ENCODE data around the gene RPL12.

RPL12 gene

GRCh38 chr9:127450830-127451607 lies at the start of gene RPL12, which contains the start of gene LRSAM1:
Gene RPL12 (minus strand): TSS chr9:127451406. CDS start chr9:127451317, 89 bp downstream.
Gene LRSAM1 (plus strand): TSS chr9:127451510. CDS start chr9:127454528, 3,018 bp downstream.
- peak; percentile 94 for DNase-seq (ENCODE audit: low read depth)
- TF ChIP-seq, protein P1, sequence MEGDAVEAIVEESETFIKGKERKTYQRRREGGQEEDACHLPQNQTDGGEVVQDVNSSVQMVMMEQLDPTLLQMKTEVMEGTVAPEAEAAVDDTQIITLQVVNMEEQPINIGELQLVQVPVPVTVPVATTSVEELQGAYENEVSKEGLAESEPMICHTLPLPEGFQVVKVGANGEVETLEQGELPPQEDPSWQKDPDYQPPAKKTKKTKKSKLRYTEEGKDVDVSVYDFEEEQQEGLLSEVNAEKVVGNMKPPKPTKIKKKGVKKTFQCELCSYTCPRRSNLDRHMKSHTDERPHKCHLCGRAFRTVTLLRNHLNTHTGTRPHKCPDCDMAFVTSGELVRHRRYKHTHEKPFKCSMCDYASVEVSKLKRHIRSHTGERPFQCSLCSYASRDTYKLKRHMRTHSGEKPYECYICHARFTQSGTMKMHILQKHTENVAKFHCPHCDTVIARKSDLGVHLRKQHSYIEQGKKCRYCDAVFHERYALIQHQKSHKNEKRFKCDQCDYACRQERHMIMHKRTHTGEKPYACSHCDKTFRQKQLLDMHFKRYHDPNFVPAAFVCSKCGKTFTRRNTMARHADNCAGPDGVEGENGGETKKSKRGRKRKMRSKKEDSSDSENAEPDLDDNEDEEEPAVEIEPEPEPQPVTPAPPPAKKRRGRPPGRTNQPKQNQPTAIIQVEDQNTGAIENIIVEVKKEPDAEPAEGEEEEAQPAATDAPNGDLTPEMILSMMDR (conservative IDR thresholded peaks at IDR 0.05; ENCODE audit: control insufficient read depth, insufficient read depth, low read depth, low read length), result no peak
- H3K4me3 ChIP-seq (ENCODE audit: control insufficient read depth, low read depth, low read length), result peak within 1 kb of the TSS; percentile 98

GRCh38 chr9:127500862-127501261 lies 49.7 kb upstream of the RPL12 start:
- TF ChIP-seq, protein P1 (conservative IDR thresholded peaks at IDR 0.05; ENCODE audit: control insufficient read depth, insufficient read depth, low read depth, low read length), result no peak
- no peak for DNase-seq (ENCODE audit: low read depth)
- H3K4me3 ChIP-seq (ENCODE audit: control insufficient read depth, low read depth, low read length), result no peak overlapping the region

DNA sequence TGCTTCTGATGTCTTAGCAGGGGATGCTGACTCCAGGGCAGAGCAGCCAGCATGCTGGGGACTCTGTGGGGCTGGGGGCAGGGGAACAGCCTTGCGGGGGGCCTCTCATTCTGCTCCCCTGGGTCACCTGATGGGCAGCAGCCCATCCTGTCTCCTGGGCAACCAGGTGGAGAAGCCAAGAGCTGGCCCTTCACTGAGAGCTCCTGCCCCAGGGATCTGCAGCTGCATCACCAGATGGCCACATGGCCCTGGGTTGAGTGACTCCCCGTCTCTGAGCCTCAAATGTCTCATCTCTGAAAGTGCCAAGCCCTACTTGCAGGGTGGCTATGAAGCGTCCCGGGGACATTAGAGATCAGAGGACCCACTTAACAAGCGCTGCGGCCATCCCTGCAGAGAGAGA lies 49.2 kb upstream of the RPL12 start:
- TF ChIP-seq, protein P1 (conservative IDR thresholded peaks at IDR 0.05; ENCODE audit: control insufficient read depth, insufficient read depth, low read depth, low read length), result no peak
- H3K4me3 ChIP-seq (ENCODE audit: control insufficient read depth, low read depth, low read length), result no peak overlapping the region
- DNase-seq (ENCODE audit: low read depth), result no peak

DNA sequence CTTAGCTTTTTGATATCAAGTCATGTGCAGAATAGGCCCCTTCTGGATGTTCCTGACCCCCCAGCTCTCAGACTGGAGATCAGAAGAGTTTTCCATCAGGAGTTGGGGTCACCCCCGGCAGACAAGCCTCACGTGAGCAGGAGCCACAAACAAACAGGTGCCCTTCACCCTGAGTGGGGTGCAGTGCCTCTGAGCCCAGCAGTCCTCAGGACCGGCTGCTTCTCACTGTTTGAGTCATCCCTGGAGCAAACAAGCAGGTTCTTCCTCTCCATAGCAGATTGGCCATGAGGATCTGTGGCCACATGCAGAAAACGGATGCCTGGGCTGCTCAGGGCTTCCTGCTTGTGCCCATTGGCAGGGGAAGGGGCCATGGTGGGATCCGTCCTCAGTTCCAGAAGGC lies 47.1 kb upstream of the RPL12 start:
- no peak overlapping the region for H3K4me3 ChIP-seq (ENCODE audit: control insufficient read depth, low read depth, low read length)
- DNase-seq (ENCODE audit: low read depth), result no peak
- TF ChIP-seq, protein P1 (conservative IDR thresholded peaks at IDR 0.05; ENCODE audit: control insufficient read depth, insufficient read depth, low read depth, low read length), result no peak

DNA sequence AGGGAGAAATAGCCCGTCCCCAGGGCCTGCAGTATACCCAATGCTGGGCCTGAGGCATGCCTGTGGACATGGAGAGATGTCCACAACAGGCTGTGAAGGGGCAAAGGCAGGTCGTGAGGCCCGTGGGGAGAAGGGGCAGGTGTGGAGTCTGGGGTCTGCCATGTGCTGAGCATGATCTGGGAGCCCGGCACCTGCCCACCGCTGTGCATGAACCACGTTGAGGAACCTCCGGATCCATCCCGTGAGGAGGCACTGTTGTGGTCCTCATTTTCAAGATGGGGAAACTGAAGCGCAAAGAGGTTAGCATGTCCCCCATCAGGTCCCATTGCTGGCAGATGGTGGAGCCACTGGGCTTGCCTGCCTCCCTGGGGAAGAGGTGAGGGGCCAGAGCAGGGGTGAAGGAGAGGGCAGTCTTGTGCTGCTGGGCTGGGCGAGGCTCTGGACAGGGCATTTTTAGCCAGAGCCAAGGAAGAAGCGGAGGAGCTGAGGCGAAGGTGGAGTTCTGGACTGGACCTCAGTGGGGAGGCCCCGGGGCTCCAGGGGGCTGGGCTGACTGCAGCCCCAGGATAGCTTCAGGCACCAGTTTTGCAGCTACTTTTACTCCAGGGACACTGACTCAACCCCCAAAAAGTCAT lies 46.6 kb upstream of the RPL12 start:
- no peak overlapping the region for H3K4me3 ChIP-seq (ENCODE audit: control insufficient read depth, low read depth, low read length)
- DNase-seq (ENCODE audit: low read depth), result no peak
- TF ChIP-seq, protein P1 (conservative IDR thresholded peaks at IDR 0.05; ENCODE audit: control insufficient read depth, insufficient read depth, low read depth, low read length), result no peak

GRCh38 chr9:127496974-127497373 lies 45.8 kb upstream of the RPL12 start:
- no peak for DNase-seq (ENCODE audit: low read depth)
- TF ChIP-seq, protein P1 (conservative IDR thresholded peaks at IDR 0.05; ENCODE audit: control insufficient read depth, insufficient read depth, low read depth, low read length), result no peak
- no peak overlapping the region for H3K4me3 ChIP-seq (ENCODE audit: control insufficient read depth, low read depth, low read length)
